Measurements from ENCODE around the gene CASK. TPM values are rescaled to one million over a fixed set of nuclear protein-coding genes. Genes with fewer than 3 reads are reported as not detected.

Gene CASK
- total RNA-seq, 4 donors from 2014 or later: 21.3 to 28.7 (median 24.0) TPM

GRCh38 chrX:41923978-41924683 lies 777 bp upstream of the CASK start:
- TF ChIP-seq POLR2A (IDR thresholded peaks at IDR 0.05; ENCODE audit: low read depth) (no peak), CTCF (IDR thresholded peaks at IDR 0.05) (no peak), EP300 (IDR thresholded peaks at IDR 0.05) (no peak), POLR2AphosphoS5 (IDR thresholded peaks at IDR 0.05) (no peak)
- Histone ChIP-seq H3K27ac (replicated peaks in 1 of 4) (peak overlapping the region; percentile 82 to 90 (median 86)), H3K36me3 (no peaks in the 10 kb centered on the region), H3K9me3 (no peaks in the 10 kb centered on the region), H3K4me1 (peaks cover 0 to 15% (median 3%) of the 10 kb centered on the region in 4 donors), H3K27me3 (no peaks in the 10 kb centered on the region), H3K4me3 (peak overlapping the region; percentile 63 to 77 (median 67))
- DNase-seq (ENCODE audit: extremely low spot score): no peak
- intact Hi-C loops (cut with DNase I): loop anchor here (10.0 kb wide), 1 partner anchor 129 kb away; no protein-coding TSS in a partner anchor
- 30% methylated on average over 16 of the region's 16 CpGs for WGBS

- Histone ChIP-seq H3K9me3 (no peaks in the 10 kb centered on the region), H3K27ac (replicated peaks in 1 of 4) (peak overlapping the region; percentile 82 to 90 (median 86)), H3K36me3 (no peaks in the 10 kb centered on the region), H3K4me3 (peak overlapping the region; percentile 63 to 77 (median 67)), H3K4me1 (peaks cover 0 to 20% (median 3%) of the 10 kb centered on the region in 4 donors), H3K27me3 (no peaks in the 10 kb centered on the region)
- 42% methylated on average over 40 of the region's 48 CpGs for WGBS
- intact Hi-C loops (cut with DNase I): loop anchor here (10.0 kb wide), 1 partner anchor 128 kb away; no protein-coding TSS in a partner anchor
- TF ChIP-seq POLR2AphosphoS5 (IDR thresholded peaks at IDR 0.05) (no peak), CTCF (IDR thresholded peaks at IDR 0.05) (no peak), EP300 (IDR thresholded peaks at IDR 0.05) (no peak), POLR2A (IDR thresholded peaks at IDR 0.05; ENCODE audit: low read depth) (no peak)
- no peak for DNase-seq (ENCODE audit: extremely low spot score)
Observed at GRCh38 chrX:41922431-41923151, 763 bp downstream of the CASK start.

DNA sequence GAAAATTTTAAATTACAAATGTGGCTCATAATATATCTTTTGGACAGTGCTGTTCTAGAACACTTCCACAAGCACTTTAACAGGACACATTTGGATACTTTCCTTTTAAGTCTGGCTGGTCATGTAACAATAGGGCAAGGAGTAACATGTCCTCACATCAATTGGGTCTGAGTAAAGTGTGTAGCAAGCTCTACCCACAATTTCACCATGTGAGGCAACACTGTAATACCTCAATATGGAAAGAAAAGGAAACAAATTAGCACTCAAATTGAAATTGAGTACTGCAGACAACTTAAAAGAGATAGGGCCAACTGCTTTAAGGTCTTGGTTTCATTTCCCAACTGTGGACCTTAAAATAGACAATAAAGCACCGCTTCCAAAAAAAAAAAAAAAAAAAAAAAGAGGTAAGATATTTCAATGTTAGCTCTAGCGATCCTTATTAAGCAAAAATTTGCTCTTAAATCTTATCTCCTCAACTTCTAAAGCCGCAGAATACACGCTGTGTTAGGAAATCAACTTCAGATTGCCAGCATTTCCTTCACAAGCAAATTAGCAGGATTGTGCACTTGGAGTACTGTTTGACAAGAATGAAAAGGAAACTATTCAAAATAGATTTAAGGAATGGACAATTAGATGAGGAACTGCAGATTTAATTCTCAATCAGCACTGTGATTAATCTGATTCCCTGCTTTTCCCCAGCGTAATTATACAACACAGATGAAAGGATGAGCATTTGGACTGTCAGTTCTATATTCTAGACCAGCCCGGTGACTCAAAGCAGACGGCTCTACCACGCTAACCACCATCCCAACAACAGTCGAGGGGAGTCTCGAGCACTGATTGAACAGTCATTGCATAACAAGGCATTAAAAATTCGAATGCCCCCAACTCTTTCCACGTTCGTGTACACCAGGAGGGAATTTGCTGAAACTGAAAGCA lies 1.6 kb downstream of the CASK start:
- 37% methylated on average over 13 of the region's 13 CpGs for WGBS
- TF ChIP-seq POLR2AphosphoS5 (IDR thresholded peaks at IDR 0.05): no peak
- TF ChIP-seq CTCF (IDR thresholded peaks at IDR 0.05): no peak
- no peak for TF ChIP-seq EP300 (IDR thresholded peaks at IDR 0.05)
- no peak for TF ChIP-seq POLR2A (IDR thresholded peaks at IDR 0.05; ENCODE audit: low read depth)
- Histone ChIP-seq H3K27me3 (no peaks in the 10 kb centered on the region), H3K9me3 (no peaks in the 10 kb centered on the region), H3K27ac (replicated peaks in 1 of 4) (peak overlapping the region; percentile 82 to 90 (median 86)), H3K4me3 (peak overlapping the region; percentile 63 to 77 (median 67)), H3K36me3 (no peaks in the 10 kb centered on the region), H3K4me1 (peaks cover 0 to 20% (median 5%) of the 10 kb centered on the region in 4 donors)
- intact Hi-C loops (cut with DNase I): loop anchor here (10.0 kb wide), 1 partner anchor 127 kb away; no protein-coding TSS in a partner anchor
- no peak for DNase-seq (ENCODE audit: extremely low spot score)

GRCh38 chrX:41919870-41920269 lies 3.5 kb downstream of the CASK start:
- Histone ChIP-seq H3K36me3 (no peaks in the 10 kb centered on the region), H3K27ac (replicated peaks in 1 of 4) (no peak overlapping the region), H3K9me3 (no peaks in the 10 kb centered on the region), H3K27me3 (no peaks in the 10 kb centered on the region), H3K4me3 (no peak overlapping the region), H3K4me1 (peaks cover 0 to 21% (median 10%) of the 10 kb centered on the region in 4 donors)
- 68% methylated on average over 2 of the region's 2 CpGs for whole genome bisulfite sequencing
- intact Hi-C loops (cut with DNase I): loop anchor here (10.0 kb wide), 1 partner anchor 125 kb away; no protein-coding TSS in a partner anchor
- DNase-seq (ENCODE audit: extremely low spot score): no peak
- TF ChIP-seq POLR2A (IDR thresholded peaks at IDR 0.05; ENCODE audit: low read depth): no peak
- TF ChIP-seq POLR2AphosphoS5 (IDR thresholded peaks at IDR 0.05): no peak
- TF ChIP-seq CTCF (IDR thresholded peaks at IDR 0.05): no peak
- TF ChIP-seq EP300 (IDR thresholded peaks at IDR 0.05): no peak
